CD4-positive, alpha-beta T cell treated with Interleukin-6 at 100 ng/mL for 8 hours (primary cell): ENCODE data around the gene IGSF3.
"Not testable (repeated sequence)": the region's sequence is repeated elsewhere in the genome, so short reads cannot be mapped to it uniquely, and the experiment has no call there.

ENCODE experiments used
- DNase-seq: peaks from one replicate; pipeline ENCODE4 v3.0.0-alpha.2; 2020; ENCODE audit warnings: mixed read lengths, low spot score

IGSF3 gene

DNA sequence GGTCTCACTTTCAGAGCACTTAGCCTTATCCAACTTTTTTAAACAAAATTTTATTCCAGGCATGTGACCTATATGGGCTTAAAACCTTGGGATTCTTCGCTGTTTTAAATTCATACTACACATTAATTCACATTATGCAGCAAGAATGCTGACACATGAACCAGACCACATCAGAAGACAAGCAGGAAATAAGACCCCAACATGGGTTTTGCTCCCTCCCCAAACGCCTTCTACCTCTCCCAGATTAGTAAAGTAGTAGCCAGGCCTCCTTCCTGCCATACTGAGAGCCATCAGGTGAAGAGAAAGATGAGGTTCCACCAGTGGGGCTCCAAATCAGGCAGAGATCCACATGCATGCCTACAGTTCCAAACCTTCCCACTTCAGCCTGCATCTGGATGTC lies 3.7 kb downstream of the IGSF3 start:
- DNase-seq = no peak

- no peak for DNase-seq
Measured at GRCh38 chr1:116661633-116662032, 5.9 kb downstream of the IGSF3 start.

- not testable (repeated sequence) for DNase-seq
Measured at GRCh38 chr1:116658645-116659044, 8.9 kb downstream of the IGSF3 start.

DNA sequence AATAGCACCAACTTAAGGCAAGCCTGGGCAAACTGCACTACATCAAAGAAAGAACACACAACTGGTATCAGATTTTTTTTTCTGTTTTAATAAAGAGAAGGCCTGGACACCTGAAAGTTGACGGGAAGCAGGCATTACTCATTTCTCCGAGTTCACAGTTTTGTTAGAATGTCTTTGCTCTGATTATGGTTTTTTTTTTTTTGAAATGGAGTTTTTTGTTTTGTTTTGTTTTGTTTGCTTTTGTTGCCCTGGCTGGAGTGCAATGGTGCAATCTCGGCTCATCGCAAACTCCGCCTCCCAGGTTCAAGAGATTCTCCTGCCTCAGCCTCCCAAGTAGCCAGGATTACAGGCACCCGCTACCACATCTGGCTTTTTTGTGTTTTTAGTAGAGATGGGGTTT lies 9.7 kb downstream of the IGSF3 start:
- DNase-seq = not testable (repeated sequence)

DNA sequence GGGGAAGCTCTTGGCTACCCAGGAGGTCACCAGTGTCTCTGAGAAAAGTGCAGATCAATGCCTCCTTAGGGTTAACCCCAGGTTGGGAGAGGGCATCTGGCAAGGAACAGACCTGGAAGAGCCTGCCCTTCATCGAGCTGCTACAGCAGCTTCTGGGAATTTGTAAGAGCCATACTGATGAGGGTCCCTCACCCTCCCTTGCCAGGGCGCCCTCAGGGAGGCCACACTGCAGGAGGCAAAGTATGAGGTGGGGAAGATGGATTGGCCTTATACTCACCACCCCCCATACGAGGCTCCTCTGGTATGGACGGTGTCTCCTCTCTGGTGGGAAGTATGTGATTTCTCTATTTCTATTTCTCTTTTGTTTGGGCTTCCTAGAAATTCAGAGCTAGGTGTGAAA lies 13.2 kb downstream of the IGSF3 start:
- no peak for DNase-seq

DNA sequence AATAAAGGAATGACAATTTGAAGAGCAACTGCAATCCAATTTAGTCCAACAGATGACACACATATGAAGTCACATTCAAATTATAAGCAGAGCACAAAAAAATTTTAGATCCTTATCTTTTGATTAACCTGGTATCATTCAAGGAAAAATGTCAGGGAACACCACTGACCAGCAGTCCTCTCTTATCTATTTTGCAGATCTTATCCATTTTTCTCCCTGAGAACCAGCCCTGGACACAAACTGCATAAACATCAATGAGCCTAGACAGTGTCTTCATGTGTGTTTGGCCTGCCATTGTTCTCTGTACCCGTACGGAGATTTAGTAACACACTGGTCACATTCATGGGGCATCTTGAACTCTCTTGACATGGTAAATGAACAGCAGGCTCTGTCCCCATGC lies 14.9 kb downstream of the IGSF3 start:
- DNase-seq = not testable (repeated sequence)

- DNase-seq = not testable (repeated sequence)
Measured at GRCh38 chr1:116650781-116651180, 16.8 kb downstream of the IGSF3 start.

- not testable (repeated sequence) for DNase-seq
Measured at GRCh38 chr1:116649041-116649440, 18.5 kb downstream of the IGSF3 start.

DNA sequence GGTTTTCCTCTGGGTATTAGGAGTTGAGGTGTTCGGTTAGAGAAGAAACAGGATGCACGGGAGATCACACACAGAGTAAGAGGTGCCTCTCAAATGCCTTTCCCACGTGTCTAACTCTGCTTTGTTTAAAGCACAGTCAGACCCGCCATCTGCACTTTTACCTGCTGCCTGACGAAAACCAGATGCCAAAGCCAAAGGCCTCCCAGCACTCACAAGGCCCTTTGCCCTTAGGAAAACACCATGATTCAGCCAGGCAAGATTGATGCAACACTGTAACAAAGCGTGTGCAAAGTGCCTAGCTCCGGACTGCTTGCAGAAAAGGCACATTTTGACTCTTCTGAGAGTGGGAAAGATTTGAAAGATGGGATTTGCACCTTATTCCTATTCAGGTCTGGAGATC lies 19.2 kb downstream of the IGSF3 start:
- DNase-seq = not testable (repeated sequence)

DNA sequence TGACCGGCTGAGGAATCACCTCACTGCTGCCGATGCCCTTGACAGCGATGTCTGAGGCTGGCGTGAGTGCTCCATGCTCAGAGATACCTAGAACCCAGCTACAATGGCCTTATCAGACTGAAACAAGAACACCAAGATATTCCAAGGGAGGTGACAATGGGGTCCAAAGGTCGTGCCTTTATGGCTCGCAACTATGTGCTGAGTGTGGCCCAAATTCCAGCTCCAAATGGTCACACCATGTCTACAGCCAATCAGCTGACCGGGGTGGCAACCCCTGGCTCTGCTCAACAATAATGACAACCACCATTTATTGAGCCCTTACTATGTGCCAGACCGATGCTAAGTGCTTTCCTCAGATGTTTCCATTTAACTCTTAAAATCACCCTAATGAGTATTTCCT lies 20.3 kb downstream of the IGSF3 start:
- DNase-seq = not testable (repeated sequence)

GRCh38 chr1:116646673-116647170 lies 20.8 kb downstream of the IGSF3 start:
- not testable (repeated sequence) for DNase-seq

- not testable (repeated sequence) for DNase-seq
Measured at GRCh38 chr1:116645802-116646672, 21.5 kb downstream of the IGSF3 start.

DNA sequence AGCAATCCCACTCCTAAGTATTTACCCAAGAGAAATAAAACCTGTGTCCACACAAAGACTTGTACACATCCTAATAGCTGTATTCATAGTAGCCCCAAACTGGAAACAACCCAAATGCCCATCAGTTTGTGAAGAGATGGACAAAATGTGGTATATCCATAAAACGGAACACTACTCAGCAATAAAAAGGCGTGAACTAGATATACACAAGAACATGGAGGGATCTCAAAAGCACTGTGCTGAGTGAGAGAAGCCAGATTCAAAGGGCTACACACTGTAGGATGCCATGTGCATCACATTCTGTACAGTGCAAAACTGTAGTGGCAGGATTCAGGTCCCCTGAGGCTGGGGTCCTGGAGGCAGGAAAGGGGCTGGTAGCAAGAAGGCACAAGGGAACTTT lies 22.5 kb downstream of the IGSF3 start:
- not testable (repeated sequence) for DNase-seq

GRCh38 chr1:116644096-116644495 lies 23.4 kb downstream of the IGSF3 start:
- not testable (repeated sequence) for DNase-seq

GRCh38 chr1:116643281-116643751 lies 24.2 kb downstream of the IGSF3 start:
- not testable (repeated sequence) for DNase-seq

DNA sequence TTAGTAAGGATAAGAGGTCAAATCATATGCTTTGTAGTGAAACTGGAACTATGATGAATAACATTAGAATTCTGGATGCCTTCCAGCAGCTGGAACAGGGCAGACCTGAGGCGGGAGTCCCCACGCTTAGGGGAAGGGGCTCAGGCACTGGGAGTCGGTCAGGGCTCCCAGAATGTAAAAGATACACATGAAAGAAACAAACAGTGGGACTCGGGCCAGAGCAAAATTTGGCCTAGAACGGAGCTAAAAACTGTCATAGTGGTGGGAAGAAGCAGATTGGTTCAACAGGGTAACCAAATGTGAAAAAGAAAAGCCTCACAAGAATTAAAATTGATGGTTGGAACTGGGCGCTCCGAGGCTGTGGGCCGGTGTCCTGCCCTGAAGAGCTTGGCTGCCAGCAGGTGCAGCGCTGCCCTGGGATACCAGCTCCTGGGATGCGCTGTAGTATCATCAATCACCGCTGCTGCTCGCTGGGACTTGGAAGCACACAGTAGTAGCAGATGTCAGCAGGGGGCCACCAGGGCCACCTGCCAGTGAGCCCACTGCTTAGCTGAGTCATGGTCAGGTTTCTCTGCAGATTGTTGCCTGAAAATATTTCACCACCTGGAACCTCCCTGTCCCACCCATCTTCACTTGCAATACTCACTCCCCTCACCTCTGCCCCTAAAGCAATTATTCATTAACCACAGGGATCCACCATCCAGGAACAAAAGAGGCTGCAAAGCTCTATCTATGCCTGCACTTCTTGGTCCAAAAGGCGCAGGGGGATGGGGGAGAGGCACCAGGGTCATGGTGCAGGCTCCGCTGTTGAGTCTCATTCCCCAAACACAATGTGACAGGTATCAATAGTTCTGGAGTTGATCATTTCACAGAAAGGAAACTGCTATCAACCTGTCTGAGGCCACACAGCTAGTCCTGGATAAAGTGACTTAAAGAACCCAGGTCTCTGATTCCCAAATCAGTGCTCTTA lies 24.9 kb downstream of the IGSF3 start:
- DNase-seq = not testable (repeated sequence)

- DNase-seq = not testable (repeated sequence)
Measured at GRCh38 chr1:116637583-116637982, 29.9 kb downstream of the IGSF3 start.

DNA sequence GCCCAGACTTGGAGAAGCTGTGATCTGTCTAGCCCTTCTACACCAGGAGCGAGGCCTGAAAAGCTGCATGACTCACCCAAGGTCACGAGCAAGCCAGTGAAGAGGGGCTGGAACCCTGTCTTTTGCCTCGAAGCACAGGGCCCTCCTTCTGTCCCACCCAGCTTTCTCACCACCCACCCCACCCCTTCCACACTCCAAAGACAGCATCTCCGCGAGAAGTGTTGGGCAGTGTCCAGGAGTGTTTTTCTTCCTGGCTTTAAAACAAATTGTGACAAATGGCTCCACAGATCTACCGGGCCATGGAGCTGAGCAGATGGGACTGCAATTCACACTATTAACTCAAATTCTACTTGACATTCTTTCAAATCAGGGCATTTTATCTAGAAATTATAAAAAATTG lies 30.9 kb downstream of the IGSF3 start:
- DNase-seq = not testable (repeated sequence)

GRCh38 chr1:116634386-116634785 lies 33.1 kb downstream of the IGSF3 start:
- DNase-seq = not testable (repeated sequence)

DNA sequence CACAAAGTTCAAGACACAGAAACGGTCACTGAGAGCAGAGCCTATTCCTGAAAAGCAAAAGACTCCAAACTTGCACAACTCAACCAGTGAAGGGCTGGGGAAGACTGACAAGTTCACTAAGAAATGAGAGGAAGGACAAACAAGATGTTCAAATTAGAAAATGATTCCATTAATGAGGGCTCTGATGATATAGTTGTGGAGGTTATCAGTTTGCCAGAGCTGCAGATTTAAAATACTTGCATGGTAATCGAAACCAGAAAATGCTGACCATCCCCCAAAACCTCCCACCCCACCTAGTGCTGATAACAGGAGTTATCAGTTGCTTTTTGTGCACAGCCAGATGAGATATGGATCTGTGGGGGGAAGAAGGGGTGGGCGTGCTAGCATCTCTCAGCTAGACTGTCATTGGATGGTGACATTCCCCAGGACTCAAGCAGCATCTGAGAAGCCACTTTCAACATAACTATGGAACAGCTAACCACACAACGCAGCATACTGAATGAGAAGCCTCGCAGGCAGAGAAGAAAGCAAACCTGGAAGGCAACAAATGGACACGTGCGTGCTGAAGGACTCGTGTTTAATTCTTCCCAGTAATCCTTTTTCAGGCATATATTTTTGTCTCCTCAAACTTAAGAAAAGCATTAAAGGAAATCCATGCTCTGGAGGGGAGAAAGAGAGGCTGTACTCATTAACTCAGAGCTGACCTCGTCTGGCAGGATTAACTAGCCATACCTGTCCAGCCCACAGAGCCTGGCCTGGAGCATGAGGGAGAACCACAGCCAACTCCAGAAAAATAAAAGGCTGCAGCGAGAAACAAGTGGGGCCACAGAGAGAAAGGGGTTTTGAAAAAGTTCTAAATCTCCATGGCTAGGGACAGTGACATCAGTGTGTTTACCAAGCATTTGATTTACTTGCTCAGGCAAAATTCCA lies 35.3 kb downstream of the IGSF3 start:
- not testable (repeated sequence) for DNase-seq

- not testable (repeated sequence) for DNase-seq
Measured at GRCh38 chr1:116631554-116631953, 36.0 kb downstream of the IGSF3 start.
